ENCODE results near the gene RPL23.

GRCh38 chr17:38844261-38844757 lies 9.2 kb downstream of the RPL23 start:
- TF ChIP-seq POLR2AphosphoS5 (IDR thresholded peaks at IDR 0.05) (no peak), EZH2 (IDR thresholded peaks at IDR 0.05; ENCODE audit: borderline replicate concordance, insufficient read depth, low read length, poor library complexity, severe bottlenecking) (no peak), CTCF (IDR thresholded peaks at IDR 0.05; ENCODE audit: poor library complexity, severe bottlenecking) (no peak), EP300 (conservative IDR thresholded peaks at IDR 0.05; ENCODE audit: poor library complexity, severe bottlenecking) (no peak)

Measured in neural cell (in vitro differentiated cells).